K562 (cell line): Measurements from ENCODE around the gene GFRA1.

Experiments
- CBX3 ChIP-seq, 2 experiments: IDR thresholded peaks; 1 replicate in 1 of 2; 2 replicates in 1 of 2; pipeline ENCODE4 v1.6.1; 2012; ENCODE audit warnings: inconsistent platforms in 2 of 2, low read length in 2 of 2, borderline replicate concordance in 1 of 2, control low read depth in 1 of 2
- EP300 ChIP-seq: IDR thresholded peaks from 2 replicates; pipeline ENCODE4 v1.6.1; 2012; ENCODE audit warnings: low read length, improper control_type of control experiment
- ETS1 ChIP-seq: conservative IDR thresholded peaks from 2 replicates; pipeline ENCODE4 v1.6.1; 2011; ENCODE audit warnings: low read depth, mild to moderate bottlenecking, low read length; ENCODE audit not compliant: control insufficient read depth
- JUND ChIP-seq, 2 experiments: IDR thresholded peaks; 2 replicates in 1 of 2; 3 replicates in 1 of 2; pipeline ENCODE4 v1.6.1; 2011; ENCODE audit warnings: borderline replicate concordance in 2 of 2, low read depth in 2 of 2, low read length in 2 of 2, improper control_type of control experiment in 1 of 2, missing biosample characterization in 1 of 2, missing genetic modification characterization in 1 of 2, missing genetic modification reagents in 1 of 2
- RREB1 ChIP-seq: fragments of 250-450 bp; sonication (Bioruptor Pico); IDR thresholded peaks from 2 replicates; pipeline ENCODE4 v1.4.0; 2020
- SMAD4 ChIP-seq: fragments of 250-450 bp; sonication (Bioruptor Pico); conservative IDR thresholded peaks from 2 replicates; pipeline ENCODE4 v1.8.0; 2021; ENCODE audit warnings: inconsistent platforms, mild to moderate bottlenecking, moderate library complexity
- ZNF184 ChIP-seq: sonication (generic); formaldehyde crosslinking; IDR thresholded peaks from 2 replicates; pipeline ENCODE4 v1.5.0; 2020; ENCODE audit warnings: missing genetic modification reagents
- TF ChIP-seq, protein P1 (sequence below): sonication (generic); formaldehyde crosslinking; IDR thresholded peaks from 2 replicates; pipeline ENCODE4 v1.8.0; 2022; ENCODE audit warnings: mild to moderate bottlenecking, missing genetic modification reagents

DNA sequence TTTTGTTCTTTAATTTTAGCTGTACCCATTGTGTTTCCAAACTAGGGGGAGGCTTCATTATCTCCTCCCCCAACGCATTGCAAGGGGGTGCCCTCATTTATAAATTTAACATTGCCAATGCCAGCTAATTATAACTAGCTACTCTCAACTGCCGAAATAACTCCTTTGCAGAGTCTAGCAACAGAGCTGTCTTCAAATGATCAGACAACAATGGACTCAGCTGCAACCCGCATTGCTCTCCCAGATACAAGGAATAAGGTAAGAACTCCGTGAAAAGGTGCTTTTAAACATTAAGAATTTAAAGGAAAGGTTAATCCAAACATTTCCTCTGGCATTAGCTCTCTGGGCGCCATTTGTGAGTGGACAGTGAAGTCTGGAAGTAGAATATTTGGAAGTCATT is 116.2 kb downstream of the GFRA1 start:
- TF ChIP-seq RREB1 (CRISPR knock-in tag) (no peak), ETS1 (no peak), CBX3 (IDR thresholded peaks at IDR 0.05; ENCODE audit: borderline replicate concordance in 1 of 2, low read length in 2 of 2) (no peak), EP300 (no peak), SMAD4 (CRISPR knock-in tag) (no peak), JUND (IDR thresholded peaks at IDR 0.05; ENCODE audit: borderline replicate concordance, low read depth, low read length) (no peak), JUND (tag; IDR thresholded peaks at IDR 0.05; ENCODE audit: borderline replicate concordance, low read depth, low read length) (no peak), ZNF184 (CRISPR knock-in tag) (no peak)
- TF ChIP-seq, protein P1, sequence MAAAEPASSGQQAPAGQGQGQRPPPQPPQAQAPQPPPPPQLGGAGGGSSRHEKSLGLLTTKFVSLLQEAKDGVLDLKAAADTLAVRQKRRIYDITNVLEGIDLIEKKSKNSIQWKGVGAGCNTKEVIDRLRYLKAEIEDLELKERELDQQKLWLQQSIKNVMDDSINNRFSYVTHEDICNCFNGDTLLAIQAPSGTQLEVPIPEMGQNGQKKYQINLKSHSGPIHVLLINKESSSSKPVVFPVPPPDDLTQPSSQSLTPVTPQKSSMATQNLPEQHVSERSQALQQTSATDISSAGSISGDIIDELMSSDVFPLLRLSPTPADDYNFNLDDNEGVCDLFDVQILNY (CRISPR knock-in tag) = no peak
